ENCODE results near the gene TBC1D22A.
"Not testable (repeated sequence)": the region's sequence is repeated elsewhere in the genome, so short reads cannot be mapped to it uniquely, and the experiment has no call there.

Gene TBC1D22A

DNA sequence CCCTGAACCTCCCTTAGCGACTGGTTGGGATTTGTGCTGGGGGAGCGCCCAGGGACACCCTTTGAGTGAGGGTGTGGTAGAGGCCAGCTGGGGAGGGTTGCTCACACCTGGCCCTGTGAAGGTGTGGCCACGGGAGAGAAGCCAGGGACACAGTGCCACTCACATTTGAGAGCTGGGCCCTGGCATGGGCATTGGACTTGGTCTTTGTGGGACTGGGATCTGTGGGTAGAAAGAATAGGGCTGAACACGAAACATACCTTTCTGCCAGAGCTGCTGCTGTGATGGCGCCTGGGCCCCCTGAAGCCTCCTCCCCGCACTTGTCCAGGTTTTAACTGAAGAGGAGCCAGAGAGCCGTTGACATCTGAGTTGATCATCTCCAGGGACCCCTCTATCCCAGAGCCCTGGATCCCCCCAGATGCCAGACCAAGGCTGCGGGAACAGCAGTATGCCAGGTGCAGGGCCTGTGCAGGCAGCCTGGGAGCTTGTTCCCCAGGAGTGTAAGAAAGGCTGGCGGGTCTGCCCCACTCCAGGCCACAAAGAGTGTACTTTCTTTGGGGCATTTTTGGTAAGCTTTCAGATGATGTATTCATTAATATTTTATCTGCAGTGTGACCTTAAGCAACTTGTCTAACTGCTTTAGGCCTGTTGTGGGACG is 284.1 kb downstream of the TBC1D22A start:
- TF ChIP-seq, protein P1, sequence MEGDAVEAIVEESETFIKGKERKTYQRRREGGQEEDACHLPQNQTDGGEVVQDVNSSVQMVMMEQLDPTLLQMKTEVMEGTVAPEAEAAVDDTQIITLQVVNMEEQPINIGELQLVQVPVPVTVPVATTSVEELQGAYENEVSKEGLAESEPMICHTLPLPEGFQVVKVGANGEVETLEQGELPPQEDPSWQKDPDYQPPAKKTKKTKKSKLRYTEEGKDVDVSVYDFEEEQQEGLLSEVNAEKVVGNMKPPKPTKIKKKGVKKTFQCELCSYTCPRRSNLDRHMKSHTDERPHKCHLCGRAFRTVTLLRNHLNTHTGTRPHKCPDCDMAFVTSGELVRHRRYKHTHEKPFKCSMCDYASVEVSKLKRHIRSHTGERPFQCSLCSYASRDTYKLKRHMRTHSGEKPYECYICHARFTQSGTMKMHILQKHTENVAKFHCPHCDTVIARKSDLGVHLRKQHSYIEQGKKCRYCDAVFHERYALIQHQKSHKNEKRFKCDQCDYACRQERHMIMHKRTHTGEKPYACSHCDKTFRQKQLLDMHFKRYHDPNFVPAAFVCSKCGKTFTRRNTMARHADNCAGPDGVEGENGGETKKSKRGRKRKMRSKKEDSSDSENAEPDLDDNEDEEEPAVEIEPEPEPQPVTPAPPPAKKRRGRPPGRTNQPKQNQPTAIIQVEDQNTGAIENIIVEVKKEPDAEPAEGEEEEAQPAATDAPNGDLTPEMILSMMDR (IDR thresholded peaks at IDR 0.05; ENCODE audit: low read depth, low read length) = no peak
- H3K4me3 ChIP-seq (ENCODE audit: low read depth, low read length) = no peak overlapping the region

DNA sequence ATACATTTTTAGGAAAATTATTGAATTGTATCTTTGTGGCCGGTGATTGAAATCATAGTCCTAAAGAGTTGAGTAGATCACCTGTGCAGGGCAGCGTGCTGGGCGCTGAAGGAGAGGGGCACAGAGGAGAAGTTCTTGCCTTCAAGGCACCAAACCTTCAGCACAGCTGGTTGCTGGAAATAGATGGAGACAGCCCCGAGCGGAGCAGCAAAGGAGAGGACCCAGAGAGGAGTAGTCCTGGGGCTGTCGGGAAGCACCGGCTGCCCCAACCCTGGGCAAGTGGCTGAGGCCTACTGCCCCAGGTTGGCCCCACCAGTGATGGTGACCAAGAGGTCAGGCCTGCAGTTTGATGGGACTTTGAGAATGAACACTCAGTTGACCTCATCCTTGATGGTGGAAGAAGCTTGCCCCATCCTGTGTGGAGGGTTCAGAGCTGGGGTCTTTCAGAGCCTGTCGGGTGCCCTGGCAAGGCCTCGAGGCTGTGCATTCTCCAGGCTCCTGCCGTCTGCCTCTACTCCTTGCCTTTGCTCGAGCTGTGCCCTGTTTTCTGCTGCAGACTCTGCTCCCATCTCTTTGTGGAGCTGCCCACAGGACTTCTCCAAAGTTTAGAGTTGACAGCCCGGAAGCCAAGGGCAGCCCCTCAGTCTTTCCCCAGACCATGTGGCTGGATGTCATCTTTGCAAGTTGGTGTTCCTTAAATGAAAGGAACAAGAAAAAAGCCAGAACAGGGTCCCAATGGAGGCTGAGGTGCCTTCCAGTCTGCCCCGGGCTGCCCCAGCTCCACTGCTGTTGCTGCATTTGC is 285.1 kb downstream of the TBC1D22A start:
- H3K4me3 ChIP-seq (ENCODE audit: low read depth, low read length) = no peak overlapping the region
- TF ChIP-seq, protein P1 (IDR thresholded peaks at IDR 0.05; ENCODE audit: low read depth, low read length) = no peak

DNA sequence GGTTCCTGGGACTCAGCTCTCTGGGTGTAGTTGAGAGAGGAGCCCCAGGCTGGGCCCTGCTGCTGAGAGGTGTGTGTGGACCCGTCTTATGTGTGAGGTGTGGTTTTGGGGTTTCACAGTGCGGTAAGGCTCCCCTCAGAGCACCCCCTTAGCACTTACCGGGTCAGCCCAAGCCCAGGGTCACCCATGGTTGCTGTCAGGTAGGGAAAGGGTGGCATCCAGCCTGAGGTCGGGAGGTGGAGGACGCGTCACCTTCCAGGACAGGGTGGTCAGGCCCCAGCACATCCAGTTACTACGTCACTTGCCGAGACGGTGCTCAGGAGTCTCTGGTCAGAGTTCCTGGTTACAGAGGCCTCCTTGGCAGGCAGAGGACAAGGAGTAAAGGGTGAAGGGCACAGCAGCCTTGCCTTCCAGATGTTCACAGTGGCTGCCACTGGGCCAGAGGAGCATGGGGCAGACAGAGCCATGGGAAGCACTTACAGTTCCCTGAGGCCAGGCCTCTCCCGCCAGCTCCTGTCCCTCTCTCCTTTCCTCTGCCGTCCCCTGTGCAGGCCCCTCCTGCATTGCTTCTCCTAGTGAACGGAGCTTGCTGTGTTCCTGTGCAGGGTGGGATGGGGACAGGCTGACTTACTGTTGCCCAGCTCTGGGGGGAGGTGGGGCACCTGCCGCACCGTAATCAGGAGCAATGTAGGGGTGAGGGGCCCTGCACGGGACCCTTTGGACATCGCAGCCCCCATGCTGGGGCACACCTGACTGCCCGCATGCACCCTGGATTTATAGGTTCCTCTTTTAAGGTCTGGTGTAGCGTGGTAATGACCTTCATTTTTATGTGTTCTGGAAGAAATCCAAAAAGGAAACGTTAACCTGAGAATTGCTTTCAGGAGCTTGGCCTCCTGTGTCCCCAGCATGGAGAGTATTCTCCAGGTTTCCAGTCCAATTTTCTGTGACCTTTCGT is 285.9 kb downstream of the TBC1D22A start:
- H3K4me3 ChIP-seq (ENCODE audit: low read depth, low read length) = no peak overlapping the region
- TF ChIP-seq, protein P1 (IDR thresholded peaks at IDR 0.05; ENCODE audit: low read depth, low read length) = no peak

DNA sequence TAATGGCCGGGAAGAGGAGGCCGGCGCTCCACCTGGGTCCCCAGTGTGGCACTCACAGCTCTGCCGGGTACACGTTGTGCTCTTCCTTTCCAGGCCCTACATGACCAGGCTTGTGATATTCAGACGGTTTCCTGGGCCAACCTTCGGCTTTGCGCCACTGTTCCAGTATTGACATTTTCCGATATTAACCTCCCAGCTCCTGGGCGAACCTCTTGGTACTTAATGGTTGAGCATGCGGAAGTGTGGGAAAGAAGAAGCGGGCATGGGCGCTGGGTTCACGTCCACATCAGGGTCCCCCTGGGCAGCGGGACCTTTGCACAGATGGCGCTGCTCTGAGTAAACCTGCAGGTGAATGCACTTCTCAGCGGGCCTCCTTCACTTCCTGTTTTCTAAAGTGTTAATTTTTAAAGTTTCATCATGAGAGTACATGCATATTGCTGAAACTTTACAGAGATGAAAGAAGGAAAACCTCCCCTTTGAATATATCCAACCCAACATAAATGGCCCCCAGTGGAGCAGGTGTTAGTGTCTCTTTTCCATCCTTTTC is 286.7 kb downstream of the TBC1D22A start:
- TF ChIP-seq, protein P1 (IDR thresholded peaks at IDR 0.05; ENCODE audit: low read depth, low read length) = no peak
- H3K4me3 ChIP-seq (ENCODE audit: low read depth, low read length) = no peak overlapping the region

DNA sequence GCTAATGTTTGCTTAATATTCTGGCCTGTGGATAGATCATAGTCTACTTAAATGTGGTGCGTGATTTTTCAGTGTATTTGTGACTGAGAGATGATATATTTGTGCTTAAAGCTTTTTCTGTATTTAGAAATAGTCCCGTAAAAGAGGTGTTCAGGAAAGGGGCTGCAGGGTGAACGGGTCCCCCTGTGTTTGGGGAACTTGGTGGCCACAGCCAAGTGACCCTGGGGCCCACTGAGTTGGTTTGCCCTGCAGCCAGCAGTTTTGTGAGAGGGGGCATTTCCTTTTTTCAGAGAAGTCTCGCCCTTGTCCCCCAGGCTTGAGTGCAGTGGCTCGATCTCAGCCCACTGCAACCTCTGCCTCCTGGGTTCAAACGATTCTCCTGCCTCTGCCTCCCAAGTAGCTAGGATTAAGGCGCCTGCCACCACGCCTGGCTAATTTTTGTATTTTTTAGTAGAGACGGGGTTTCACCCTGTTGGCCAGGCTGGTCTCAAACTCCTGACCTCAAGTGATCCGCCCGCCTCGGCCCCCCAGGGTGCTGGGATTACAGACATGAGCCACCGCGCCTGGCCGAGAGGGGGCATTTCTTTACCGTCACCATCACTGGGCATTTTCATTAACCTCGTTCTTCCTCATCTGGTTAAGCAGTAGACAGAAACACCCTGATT is 287.4 kb downstream of the TBC1D22A start:
- not testable (repeated sequence) for H3K4me3 ChIP-seq (ENCODE audit: low read depth, low read length)

DNA sequence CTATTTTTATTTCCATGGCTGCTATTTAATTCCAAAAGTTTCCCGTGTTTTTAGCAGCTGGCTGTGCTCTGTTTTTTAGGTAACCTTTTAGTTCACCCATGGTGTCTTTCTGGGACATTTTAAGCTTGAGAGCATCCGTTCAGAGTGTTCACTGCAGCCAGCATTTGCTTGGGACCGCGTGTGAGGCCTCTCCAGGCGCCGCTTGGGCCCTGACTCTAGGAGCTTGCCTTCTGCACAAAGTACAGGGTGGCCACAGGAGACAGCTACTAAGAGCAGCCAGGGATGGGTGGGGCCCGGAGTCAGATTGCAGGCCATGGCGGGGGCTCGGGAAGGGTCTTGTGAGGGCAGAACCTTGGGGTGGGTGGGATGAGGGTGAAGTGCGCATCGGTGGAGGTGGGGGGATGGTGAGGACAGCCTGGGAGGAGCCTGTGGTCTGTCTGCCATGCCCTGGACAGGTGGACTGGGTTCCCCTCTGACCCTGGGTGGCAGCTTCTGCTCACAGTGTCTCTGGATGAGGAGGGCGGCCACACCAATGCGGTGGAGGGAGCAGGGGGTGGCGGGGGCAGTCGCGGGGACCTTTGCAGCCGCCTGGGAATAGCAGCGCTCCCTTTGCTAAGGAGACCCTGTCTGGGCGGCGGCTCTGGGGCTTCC is 288.1 kb downstream of the TBC1D22A start:
- TF ChIP-seq, protein P1 (IDR thresholded peaks at IDR 0.05; ENCODE audit: low read depth, low read length) = no peak
- no peak overlapping the region for H3K4me3 ChIP-seq (ENCODE audit: low read depth, low read length)

Data from WI38 (cell line).